Ishikawa (cell line): Measurements from ENCODE around the gene ZNF570.

ENCODE experiments used
- EGR1 ChIP-seq: IDR thresholded peaks from 2 replicates; pipeline ENCODE4 v1.6.1; 2012
- EP300 ChIP-seq: IDR thresholded peaks from 2 replicates; pipeline ENCODE4 v1.6.1; 2012; ENCODE audit warnings: borderline replicate concordance
- TAF1 ChIP-seq: IDR thresholded peaks from 2 replicates; pipeline ENCODE4 v1.6.1; 2012; ENCODE audit warnings: low read depth, mild to moderate bottlenecking
- TEAD4 ChIP-seq: IDR thresholded peaks from 2 replicates; pipeline ENCODE4 v1.6.1; 2012
- TF ChIP-seq, protein P1 (sequence below): IDR thresholded peaks from 2 replicates; pipeline ENCODE4 v1.6.1; 2012

DNA sequence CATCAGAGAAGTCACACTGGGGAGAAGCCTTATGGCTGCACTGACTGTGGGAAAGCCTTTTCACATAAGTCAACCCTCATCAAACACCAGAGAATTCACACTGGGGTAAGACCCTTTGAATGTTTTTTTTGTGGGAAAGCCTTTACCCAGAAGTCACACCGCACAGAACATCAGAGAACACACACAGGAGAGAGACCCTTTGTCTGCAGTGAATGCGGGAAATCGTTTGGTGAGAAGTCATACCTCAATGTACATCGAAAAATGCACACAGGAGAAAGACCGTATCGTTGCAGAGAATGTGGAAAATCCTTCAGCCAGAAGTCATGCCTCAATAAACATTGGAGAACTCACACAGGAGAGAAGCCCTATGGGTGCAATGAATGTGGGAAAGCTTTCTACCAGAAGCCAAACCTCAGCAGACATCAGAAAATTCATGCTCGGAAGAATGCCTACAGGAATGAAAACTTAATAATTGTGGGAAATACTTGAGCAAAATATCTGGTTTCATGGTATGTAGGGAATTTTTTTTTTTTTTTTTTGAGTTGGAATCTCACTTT is 68.3 kb downstream of the ZNF570 start:
- TF ChIP-seq EP300 (no peak), EGR1 (no peak), TEAD4 (no peak), TAF1 (no peak)
- TF ChIP-seq, protein P1, sequence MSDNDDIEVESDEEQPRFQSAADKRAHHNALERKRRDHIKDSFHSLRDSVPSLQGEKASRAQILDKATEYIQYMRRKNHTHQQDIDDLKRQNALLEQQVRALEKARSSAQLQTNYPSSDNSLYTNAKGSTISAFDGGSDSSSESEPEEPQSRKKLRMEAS: no peak
